Activated CD8-positive, alpha-beta T cell treated with anti-CD3 and anti-CD28 coated beads, Interleukin-2, amount 10 ng/mL, durations not matched to agents 7 days and 5 days (primary cell): ENCODE data around the gene RBM6. TPM values are rescaled to one million over a fixed set of nuclear protein-coding genes. Genes with fewer than 3 reads are reported as not detected.
"Not testable (repeated sequence)": the region's sequence is repeated elsewhere in the genome, so short reads cannot be mapped to it uniquely, and the experiment has no call there.

ENCODE experiments used
- ATAC-seq: fragments of 150-1000 bp; cut with Tn5 transposase; one replicate; pipeline ENCODE4 v1.10.0; 2021; ENCODE audit warnings: moderate library complexity
- CTCF ChIA-PET: fragments of 350-600 bp; sonication (Branson Sonifier 250); formaldehyde crosslinking; loops from one replicate; lab custom pipeline; 2021; ENCODE audit warnings: antibody characterized with exemption; lab: Charles Lee
- POLR2A ChIA-PET: fragments of 350-600 bp; sonication (Branson Sonifier 250); formaldehyde crosslinking; loops from one replicate; lab custom pipeline; 2021; ENCODE audit warnings: antibody characterized with exemption; lab: Charles Lee
- DNase-seq: peaks from one replicate; pipeline ENCODE4 v3.0.0-alpha.2; 2020
- H3K27ac Mint-ChIP-seq: one replicate; pipeline ENCODE4 v1.8.0; 2021; ENCODE audit warnings: mild to moderate bottlenecking, mixed read lengths
- H3K27me3 Mint-ChIP-seq: one replicate; pipeline ENCODE4 v1.8.0; 2021; ENCODE audit warnings: low read depth, mixed read lengths
- H3K36me3 Mint-ChIP-seq: one replicate; pipeline ENCODE4 v1.8.0; 2021; ENCODE audit warnings: low read depth, mixed read lengths
- H3K4me1 Mint-ChIP-seq: one replicate; pipeline ENCODE4 v1.8.0; 2021; ENCODE audit warnings: low read depth, mixed read lengths
- H3K4me3 Mint-ChIP-seq: one replicate; pipeline ENCODE4 v1.8.0; 2021; ENCODE audit warnings: mild to moderate bottlenecking, mixed read lengths
- H3K9me3 Mint-ChIP-seq: one replicate; pipeline ENCODE4 v1.8.0; 2022; ENCODE audit warnings: mixed read lengths; ENCODE audit not compliant: insufficient read depth
- total RNA-seq, 2 experiments: library from RNA; stranded (reverse); gene quantifications; one replicate each; pipeline ENCODE4 v1.2.3, GENCODE V29; 2021

RBM6 gene
- total RNA-seq, 2 experiments from 2014 or later = 104 to 112 TPM

GRCh38 chr3:49904448-49904847 is 35.5 kb upstream of the RBM6 start:
- H3K36me3 Mint-ChIP-seq, H3K9me3 Mint-ChIP-seq, DNase-seq, ATAC-seq, H3K27me3 Mint-ChIP-seq: not testable (repeated sequence)
- ChIA-PET POLR2A (interaction anchor here (0.7 to 1.6 kb wide), 2 partner anchors 9 to 47 kb away, joined by 3 to 5 read pairs; no protein-coding TSS in a partner anchor), CTCF (interaction anchor here (0.6 to 1.9 kb wide), 3 partner anchors 84 to 167 kb away, joined by 3 to 7 read pairs (median 3); partner anchors contain the start of gene INKA1)
- Mint-ChIP-seq H3K4me1 (peaks cover 39% of the 10 kb centered on the region), H3K4me3 (peak overlapping the region; percentile 93), H3K27ac (peak overlapping the region; percentile 95)

GRCh38 chr3:49906073-49906743 is 33.7 kb upstream of the RBM6 start:
- ATAC-seq (peak; percentile 52), DNase-seq (peak; percentile 69)
- Mint-ChIP-seq H3K27me3 (no peaks in the 10 kb centered on the region), H3K36me3 (peaks cover 6% of the 10 kb centered on the region), H3K9me3 (no peaks in the 10 kb centered on the region), H3K4me1 (peaks cover 39% of the 10 kb centered on the region), H3K4me3 (peak overlapping the region; percentile 50), H3K27ac (peak overlapping the region; percentile 93)
- CTCF ChIA-PET = interaction anchor here (0.6 to 2.2 kb wide), 24 partner anchors 9 to 366 kb away, joined by 3 to 13 read pairs (median 3); partner anchors contain the start of genes CDHR4, INKA1, MON1A and UBA7
- POLR2A ChIA-PET = interaction anchor here (0.7 to 1.6 kb wide), 2 partner anchors 33 to 49 kb away, joined by 3 to 5 read pairs; no protein-coding TSS in a partner anchor

- Mint-ChIP-seq H3K36me3 (peaks cover 6% of the 10 kb centered on the region), H3K4me3 (no peak overlapping the region), H3K4me1 (peaks cover 30% of the 10 kb centered on the region), H3K27ac (no peak overlapping the region), H3K27me3 (no peaks in the 10 kb centered on the region), H3K9me3 (no peaks in the 10 kb centered on the region)
- ChIA-PET POLR2A (no interaction called here), CTCF (interaction anchor here (0.9 to 1.3 kb wide), 2 partner anchors 69 to 105 kb away, joined by 3 to 5 read pairs; partner anchors contain the start of gene INKA1)
- ATAC-seq (no peak), DNase-seq (no peak)
Measured at GRCh38 chr3:49908373-49909199, 31.4 kb upstream of the RBM6 start.

- Mint-ChIP-seq H3K36me3 (peaks cover 3% of the 10 kb centered on the region), H3K27ac (no peak overlapping the region), H3K27me3 (no peaks in the 10 kb centered on the region), H3K9me3 (no peaks in the 10 kb centered on the region), H3K4me1 (peaks cover 15% of the 10 kb centered on the region), H3K4me3 (no peak overlapping the region)
- ATAC-seq (no peak), DNase-seq (no peak)
- POLR2A ChIA-PET = interaction anchor here (1.0 kb wide), 1 partner anchor 15 kb away, joined by 4 read pairs; no protein-coding TSS in a partner anchor
- CTCF ChIA-PET = no interaction called here
Measured at GRCh38 chr3:49910409-49911123, 29.4 kb upstream of the RBM6 start.

- no peak overlapping the region for H3K4me3 Mint-ChIP-seq
- DNase-seq (no peak), ATAC-seq (no peak)
- H3K27me3 Mint-ChIP-seq = no peaks in the 10 kb centered on the region
- peaks cover 10% of the 10 kb centered on the region for H3K4me1 Mint-ChIP-seq
- ChIA-PET CTCF (no interaction called here), POLR2A (interaction anchor here (1.0 kb wide), 1 partner anchor 16 kb away, joined by 4 read pairs; no protein-coding TSS in a partner anchor)
- H3K9me3 Mint-ChIP-seq = no peaks in the 10 kb centered on the region
- H3K36me3 Mint-ChIP-seq = peaks cover 3% of the 10 kb centered on the region
- no peak overlapping the region for H3K27ac Mint-ChIP-seq
Measured at GRCh38 chr3:49911124-49911420, 28.9 kb upstream of the RBM6 start.

- ChIA-PET CTCF (interaction anchor here (1.0 kb wide), 1 partner anchor 70 kb away, joined by 3 read pairs; no protein-coding TSS in a partner anchor), POLR2A (no interaction called here)
- DNase-seq (no peak), ATAC-seq (no peak)
- Mint-ChIP-seq H3K4me1 (peaks cover 4% of the 10 kb centered on the region), H3K4me3 (no peak overlapping the region), H3K9me3 (no peaks in the 10 kb centered on the region), H3K27me3 (no peaks in the 10 kb centered on the region), H3K27ac (no peak overlapping the region), H3K36me3 (peaks cover 3% of the 10 kb centered on the region)
Measured at GRCh38 chr3:49911611-49912010, 28.3 kb upstream of the RBM6 start.

GRCh38 chr3:49912881-49913281 is 27.1 kb upstream of the RBM6 start:
- ATAC-seq (no peak), DNase-seq (no peak)
- POLR2A ChIA-PET = no interaction called here
- H3K36me3 Mint-ChIP-seq = peaks cover 3% of the 10 kb centered on the region
- no peaks in the 10 kb centered on the region for H3K27me3 Mint-ChIP-seq
- H3K4me1 Mint-ChIP-seq = no peaks in the 10 kb centered on the region
- no peak overlapping the region for H3K27ac Mint-ChIP-seq
- H3K9me3 Mint-ChIP-seq = no peaks in the 10 kb centered on the region
- CTCF ChIA-PET = no interaction called here
- no peak overlapping the region for H3K4me3 Mint-ChIP-seq

- POLR2A ChIA-PET = no interaction called here
- CTCF ChIA-PET = interaction anchor here (1.3 to 2.9 kb wide), 2 partner anchors 9 to 76 kb away, joined by 3 to 12 read pairs; no protein-coding TSS in a partner anchor
- ATAC-seq (no peak), DNase-seq (no peak)
- Mint-ChIP-seq H3K36me3 (peaks cover 3% of the 10 kb centered on the region), H3K9me3 (no peaks in the 10 kb centered on the region), H3K4me1 (peaks cover 2% of the 10 kb centered on the region), H3K4me3 (no peak overlapping the region), H3K27me3 (no peaks in the 10 kb centered on the region), H3K27ac (no peak overlapping the region)
Measured at GRCh38 chr3:49914906-49915305, 25.0 kb upstream of the RBM6 start.

GRCh38 chr3:49916686-49917085 is 23.3 kb upstream of the RBM6 start:
- H3K27me3 Mint-ChIP-seq = no peaks in the 10 kb centered on the region
- DNase-seq = no peak
- H3K4me3 Mint-ChIP-seq = no peak overlapping the region
- H3K27ac Mint-ChIP-seq = no peak overlapping the region
- no peaks in the 10 kb centered on the region for H3K9me3 Mint-ChIP-seq
- ChIA-PET CTCF (interaction anchor here (1.4 kb wide), 1 partner anchor 8 kb away, joined by 4 read pairs; no protein-coding TSS in a partner anchor), POLR2A (no interaction called here)
- H3K4me1 Mint-ChIP-seq = peaks cover 2% of the 10 kb centered on the region
- no peaks in the 10 kb centered on the region for H3K36me3 Mint-ChIP-seq
- ATAC-seq = no peak

- H3K27ac Mint-ChIP-seq = peak overlapping the region; percentile 63
- H3K27me3 Mint-ChIP-seq, H3K36me3 Mint-ChIP-seq, H3K9me3 Mint-ChIP-seq, H3K4me1 Mint-ChIP-seq, H3K4me3 Mint-ChIP-seq, DNase-seq: not testable (repeated sequence)
- ATAC-seq = peak; percentile 49
- CTCF ChIA-PET = interaction anchor here (0.8 to 1.0 kb wide), 2 partner anchors 11 to 12 kb away, joined by 3 read pairs; partner anchors contain the start of gene MON1A
- POLR2A ChIA-PET = interaction anchor here (1.0 kb wide), 1 partner anchor 11 kb away, joined by 4 read pairs; the partner anchor contains the start of gene MON1A
Measured at GRCh38 chr3:49917806-49918590, 22.0 kb upstream of the RBM6 start.
